ENCODE data around the gene ADD2.
"Not testable (repeated sequence)": the region's sequence is repeated elsewhere in the genome, so short reads cannot be mapped to it uniquely, and the experiment has no call there.

The ADD2 gene

GRCh38 chr2:70746094-70746974 lies 21.7 kb downstream of the ADD2 start:
- Histone ChIP-seq H3K27me3 (ENCODE audit: insufficient read depth, poor library complexity, severe bottlenecking) (peaks cover 7% of the 10 kb centered on the region), H3K9me3 (ENCODE audit: severe bottlenecking) (no peaks in the 10 kb centered on the region), H3K4me1 (ENCODE audit: insufficient read depth, poor library complexity, severe bottlenecking) (no peaks in the 10 kb centered on the region), H3K27ac (ENCODE audit: poor library complexity, severe bottlenecking) (no peak overlapping the region), H3K4me3 (ENCODE audit: severe bottlenecking) (no peak overlapping the region), H3K36me3 (ENCODE audit: low read depth) (no peaks in the 10 kb centered on the region)
- ATAC-seq (ENCODE audit: low read depth): no peak
- no peak for TF ChIP-seq CTCF (IDR thresholded peaks at IDR 0.05; ENCODE audit: poor library complexity, severe bottlenecking)
- DNase-seq (ENCODE audit: low spot score): no peak

- no peak for ATAC-seq (ENCODE audit: low read depth)
- Histone ChIP-seq H3K4me1 (ENCODE audit: insufficient read depth, poor library complexity, severe bottlenecking) (no peaks in the 10 kb centered on the region), H3K27me3 (ENCODE audit: insufficient read depth, poor library complexity, severe bottlenecking) (peaks cover 7% of the 10 kb centered on the region), H3K36me3 (ENCODE audit: low read depth) (no peaks in the 10 kb centered on the region), H3K9me3 (ENCODE audit: severe bottlenecking) (no peaks in the 10 kb centered on the region), H3K27ac (ENCODE audit: poor library complexity, severe bottlenecking) (no peak overlapping the region), H3K4me3 (ENCODE audit: severe bottlenecking) (no peak overlapping the region)
- no peak for DNase-seq (ENCODE audit: low spot score)
- no peak for TF ChIP-seq CTCF (IDR thresholded peaks at IDR 0.05; ENCODE audit: poor library complexity, severe bottlenecking)
These were observed 22.6 kb downstream of the ADD2 start for GRCh38 chr2:70745276-70745825.

- Histone ChIP-seq H3K9me3 (ENCODE audit: severe bottlenecking) (no peaks in the 10 kb centered on the region), H3K27ac (ENCODE audit: poor library complexity, severe bottlenecking) (no peak overlapping the region), H3K36me3 (ENCODE audit: low read depth) (no peaks in the 10 kb centered on the region), H3K4me1 (ENCODE audit: insufficient read depth, poor library complexity, severe bottlenecking) (no peaks in the 10 kb centered on the region), H3K27me3 (ENCODE audit: insufficient read depth, poor library complexity, severe bottlenecking) (peaks cover 7% of the 10 kb centered on the region), H3K4me3 (ENCODE audit: severe bottlenecking) (no peak overlapping the region)
- DNase-seq (ENCODE audit: low spot score) (no peak), ATAC-seq (ENCODE audit: low read depth) (no peak)
- TF ChIP-seq CTCF (IDR thresholded peaks at IDR 0.05; ENCODE audit: poor library complexity, severe bottlenecking): no peak
These were observed 23.6 kb downstream of the ADD2 start for GRCh38 chr2:70744397-70744796.

- no peak for TF ChIP-seq CTCF (IDR thresholded peaks at IDR 0.05; ENCODE audit: poor library complexity, severe bottlenecking)
- Histone ChIP-seq H3K27ac (ENCODE audit: poor library complexity, severe bottlenecking) (no peak overlapping the region), H3K27me3 (ENCODE audit: insufficient read depth, poor library complexity, severe bottlenecking) (peaks cover 2% of the 10 kb centered on the region), H3K4me3 (ENCODE audit: severe bottlenecking) (no peak overlapping the region), H3K4me1 (ENCODE audit: insufficient read depth, poor library complexity, severe bottlenecking) (no peaks in the 10 kb centered on the region), H3K36me3 (ENCODE audit: low read depth) (no peaks in the 10 kb centered on the region), H3K9me3 (ENCODE audit: severe bottlenecking) (no peaks in the 10 kb centered on the region)
- DNase-seq (ENCODE audit: low spot score): no peak
- no peak for ATAC-seq (ENCODE audit: low read depth)
These were observed 24.3 kb downstream of the ADD2 start for GRCh38 chr2:70743677-70744076.

GRCh38 chr2:70743068-70743467 lies 24.9 kb downstream of the ADD2 start:
- H3K4me1 ChIP-seq (ENCODE audit: insufficient read depth, poor library complexity, severe bottlenecking): no peaks in the 10 kb centered on the region
- TF ChIP-seq CTCF (IDR thresholded peaks at IDR 0.05; ENCODE audit: poor library complexity, severe bottlenecking): no peak
- H3K9me3 ChIP-seq (ENCODE audit: severe bottlenecking): no peaks in the 10 kb centered on the region
- no peaks in the 10 kb centered on the region for H3K27me3 ChIP-seq (ENCODE audit: insufficient read depth, poor library complexity, severe bottlenecking)
- no peaks in the 10 kb centered on the region for H3K36me3 ChIP-seq (ENCODE audit: low read depth)
- H3K4me3 ChIP-seq (ENCODE audit: severe bottlenecking): no peak overlapping the region
- no peak for DNase-seq (ENCODE audit: low spot score)
- peak; percentile 19; the same call in 1 of the 3 replicates for ATAC-seq (ENCODE audit: low read depth)
- no peak overlapping the region for H3K27ac ChIP-seq (ENCODE audit: poor library complexity, severe bottlenecking)

GRCh38 chr2:70739492-70739891 lies 28.5 kb downstream of the ADD2 start:
- H3K27me3 ChIP-seq (ENCODE audit: insufficient read depth, poor library complexity, severe bottlenecking); H3K9me3 ChIP-seq (ENCODE audit: severe bottlenecking); H3K4me1 ChIP-seq (ENCODE audit: insufficient read depth, poor library complexity, severe bottlenecking); H3K36me3 ChIP-seq (ENCODE audit: low read depth); H3K27ac ChIP-seq (ENCODE audit: poor library complexity, severe bottlenecking); DNase-seq (ENCODE audit: low spot score); ATAC-seq (ENCODE audit: low read depth); H3K4me3 ChIP-seq (ENCODE audit: severe bottlenecking): not testable (repeated sequence)
